ENCODE measurements around the gene MPPED1.

MPPED1 gene

DNA sequence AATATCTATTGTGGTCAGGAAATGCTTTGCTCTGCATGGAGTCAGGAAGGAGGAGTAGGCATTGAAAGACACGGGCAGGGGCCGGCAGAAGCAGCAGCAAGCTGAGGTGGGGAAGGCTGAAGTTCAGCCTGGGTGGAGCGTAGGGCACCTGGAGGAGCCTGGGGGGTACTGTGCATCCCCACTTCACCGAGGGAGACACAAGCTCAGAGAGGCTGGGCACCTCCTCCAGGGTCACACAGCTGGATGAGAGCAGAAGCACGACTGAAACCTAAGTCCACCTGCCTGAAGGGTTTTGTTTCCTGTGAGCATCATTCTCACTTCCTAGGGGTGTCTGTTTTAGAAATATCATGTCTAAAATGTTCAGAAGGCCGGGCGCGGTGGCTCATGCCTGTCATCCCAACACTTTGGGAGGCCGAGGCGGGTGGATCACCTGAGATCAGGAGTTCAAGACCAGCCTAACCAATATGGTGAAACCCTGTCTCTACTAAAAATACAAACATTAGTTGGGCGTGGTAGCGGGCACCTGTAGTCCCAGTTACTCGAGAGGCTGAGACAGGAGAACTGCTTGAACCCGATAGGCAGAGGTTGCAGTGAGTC is 138.3 kb downstream of the MPPED1 start:
- no peak for DNase-seq

DNA sequence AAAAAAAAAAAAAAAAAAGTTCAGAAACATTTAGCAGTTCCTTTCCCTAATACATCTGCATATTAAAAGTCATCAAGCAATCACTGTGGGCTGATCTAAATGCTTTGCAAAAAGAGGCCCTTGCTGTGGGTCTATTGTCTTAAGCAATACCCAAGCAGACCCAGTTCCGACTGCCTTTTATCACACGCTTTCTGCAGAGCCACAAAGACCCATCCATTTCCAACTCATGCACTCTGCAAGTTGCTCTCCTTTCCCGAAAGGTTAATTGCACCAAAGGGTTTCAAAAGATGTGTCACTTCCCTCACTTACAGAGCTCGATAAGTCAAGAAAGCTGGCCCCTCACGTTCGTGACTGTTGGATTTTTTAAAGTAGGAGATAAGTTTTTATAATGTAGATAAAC is 138.9 kb downstream of the MPPED1 start:
- no peak for DNase-seq

- no peak for DNase-seq
These were observed 141.8 kb downstream of the MPPED1 start for GRCh38 chr22:43553451-43554258.

- no peak for DNase-seq
These were observed 142.4 kb downstream of the MPPED1 start for GRCh38 chr22:43554259-43554636.

DNA sequence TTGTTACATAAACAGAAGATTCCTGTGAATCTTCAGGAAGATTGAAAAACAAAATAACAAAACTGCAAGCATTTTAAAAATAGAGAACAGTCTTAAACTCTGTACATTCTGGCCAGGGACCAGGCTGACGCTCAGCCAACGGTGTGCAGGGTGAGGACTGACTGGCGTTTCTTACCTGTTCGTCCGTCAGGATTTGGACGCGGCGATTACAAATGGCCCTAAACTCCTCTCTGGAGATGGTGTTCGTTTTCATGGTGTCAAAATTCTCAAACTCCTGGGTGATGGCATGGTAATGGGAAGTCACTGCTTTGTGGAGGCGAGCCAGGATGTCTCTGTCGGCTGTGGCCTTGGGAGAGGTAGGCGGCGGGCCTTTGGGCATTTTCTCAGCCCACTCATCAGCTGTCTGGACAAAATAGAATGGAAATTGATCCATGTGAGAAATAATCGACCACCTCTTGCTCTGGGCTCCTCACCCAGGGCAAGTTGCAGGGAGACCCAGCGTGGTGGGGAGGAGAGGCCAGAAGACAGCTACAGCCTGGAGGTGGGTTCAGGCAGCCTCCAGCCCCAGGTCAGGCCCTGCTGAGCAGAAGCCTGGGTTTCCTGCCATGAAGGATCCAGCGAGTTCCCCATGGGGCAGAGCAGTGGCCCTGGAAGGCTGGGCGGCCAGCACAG is 143.0 kb downstream of the MPPED1 start:
- no peak for DNase-seq

GRCh38 chr22:43555561-43556515 is 144.0 kb downstream of the MPPED1 start:
- DNase-seq = no peak

All from stimulated activated CD4-positive, alpha-beta T cell treated with anti-CD3 and anti-CD28 coated beads, Interleukin-15, amount 100 ng/mL, for 24 hours (primary cell).